Kidney (tissue), 14 donors: ENCODE results near the gene CALCOCO2. TPM values are rescaled to one million over a fixed set of nuclear protein-coding genes. Genes with fewer than 3 reads are reported as not detected.

ENCODE experiments used
- DNase-seq, 5 donors: peaks; one replicate each; pipeline ENCODE4 v3.0.0-alpha.2; 2013 to 2020
- FAIRE-seq: peaks from 2 replicates; lab custom pipeline; 2012; peaks lifted over from hg19 to GRCh38; lab: Jason Lieb, UNC
- H3K27ac ChIP-seq, 2 donors: one replicate each; pipeline ENCODE4 v1.7.0; 2013; ENCODE audit warnings: low read depth in 2 of 2, low read length in 2 of 2, inconsistent platforms in 1 of 2
- H3K27me3 ChIP-seq: one replicate; pipeline ENCODE4 v1.7.1; 2013; ENCODE audit warnings: low read length, inconsistent platforms; ENCODE audit not compliant: control insufficient read depth, insufficient read depth
- H3K36me3 ChIP-seq, 3 donors: one replicate each; pipeline versions ENCODE4 v1.7.0 to v1.7.1; 2013; ENCODE audit warnings: low read length in 3 of 3, control low read depth in 1 of 3, inconsistent platforms in 1 of 3; ENCODE audit not compliant: insufficient read depth in 3 of 3, control insufficient read depth in 2 of 3
- H3K4me1 ChIP-seq, 3 donors: one replicate each; pipeline versions ENCODE4 v1.7.0 to v1.7.1; 2013; ENCODE audit warnings: low read length in 3 of 3, inconsistent platforms in 1 of 3, low read depth in 1 of 3; ENCODE audit not compliant: control insufficient read depth in 2 of 3, insufficient read depth in 2 of 3
- H3K4me3 ChIP-seq, 3 donors: one replicate each; pipeline versions ENCODE4 v1.7.0 to v1.8.1; 2013; ENCODE audit warnings: low read length in 3 of 3, control low read depth in 1 of 3, inconsistent platforms in 1 of 3
- H3K9ac ChIP-seq, 3 donors: one replicate each; pipeline versions ENCODE4 v1.7.0 to v1.7.1; 2013; ENCODE audit warnings: low read length in 3 of 3, control low read depth in 1 of 3, inconsistent platforms in 1 of 3
- H3K9me3 ChIP-seq, 3 donors: one replicate each; pipeline versions ENCODE4 v1.7.0 to v1.7.1; 2013; ENCODE audit warnings: low read length in 3 of 3, control low read depth in 1 of 3, inconsistent platforms in 1 of 3; ENCODE audit not compliant: control insufficient read depth in 2 of 3, insufficient read depth in 1 of 3
- intact Hi-C: fragments of 100-400 bp; cut with DNase I; formaldehyde crosslinking; loops from one replicate; pipeline ENCODE4 v1.11.1; 2022
- polyA plus RNA-seq: library from polyadenylated mRNA; stranded (reverse); fragments of 350-450 nt; fragmentation: Illumina TruSeq; extraction: RNeasy Lipid Tissue Mini Kit (QIAGEN cat#74804); gene quantifications from one replicate; pipeline ENCODE4 v1.2.3, GENCODE V29; 2014; ENCODE audit warnings: low read depth, low replicate concordance; ENCODE audit not compliant: insufficient read depth
- total RNA-seq: library from RNA; stranded (reverse); fragmentation: NEBNext Ultra II Directional; extraction: Animal tissue kit (Norgen Biotek cat#: 25700); gene quantifications from one replicate; pipeline ENCODE4 v1.2.1, GENCODE V29; 2021
- TF ChIP-seq, protein P1 (sequence below): IDR thresholded peaks from 3 replicates; pipeline ENCODE4 v1.5.1; 2012; ENCODE audit warnings: mild to moderate bottlenecking, moderate library complexity, borderline replicate concordance; ENCODE audit not compliant: insufficient read depth; ENCODE audit errors: extremely low read depth
- donor health status: control.
- donor health status: control.
- donor health status: control.
- donor health status: control.
- donor health status: control.
- donor health status: DM: yes; HTN: yes; CAD: no.
- donor health status: Normal renal cell carcinoma (clear cell type).

The CALCOCO2 gene
- total and polyA plus RNA-seq, 2 donors from 2014 or later: 63.6 to 157 TPM

DNA sequence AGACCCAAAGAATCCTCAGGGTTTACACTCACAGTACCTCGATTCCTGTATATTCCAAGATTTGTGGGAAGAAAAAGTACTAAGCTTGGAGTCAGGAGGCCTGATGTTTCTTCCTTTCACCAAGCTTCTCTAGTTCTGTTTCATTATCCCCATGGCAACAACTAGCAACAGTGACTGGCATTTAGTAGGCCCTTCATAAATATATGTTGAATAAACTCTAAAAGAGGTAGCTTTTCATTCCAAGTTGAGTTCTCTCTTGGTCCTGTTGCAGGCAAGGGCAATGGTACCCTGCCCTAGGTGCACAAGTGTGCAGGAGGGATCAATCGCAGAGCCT, 76.8 kb downstream of the CALCOCO2 start:
- FAIRE-seq: no peak
- peaks cover 0 to 7% (median 0%) of the 10 kb centered on the region in 3 donors for H3K36me3 ChIP-seq

DNA sequence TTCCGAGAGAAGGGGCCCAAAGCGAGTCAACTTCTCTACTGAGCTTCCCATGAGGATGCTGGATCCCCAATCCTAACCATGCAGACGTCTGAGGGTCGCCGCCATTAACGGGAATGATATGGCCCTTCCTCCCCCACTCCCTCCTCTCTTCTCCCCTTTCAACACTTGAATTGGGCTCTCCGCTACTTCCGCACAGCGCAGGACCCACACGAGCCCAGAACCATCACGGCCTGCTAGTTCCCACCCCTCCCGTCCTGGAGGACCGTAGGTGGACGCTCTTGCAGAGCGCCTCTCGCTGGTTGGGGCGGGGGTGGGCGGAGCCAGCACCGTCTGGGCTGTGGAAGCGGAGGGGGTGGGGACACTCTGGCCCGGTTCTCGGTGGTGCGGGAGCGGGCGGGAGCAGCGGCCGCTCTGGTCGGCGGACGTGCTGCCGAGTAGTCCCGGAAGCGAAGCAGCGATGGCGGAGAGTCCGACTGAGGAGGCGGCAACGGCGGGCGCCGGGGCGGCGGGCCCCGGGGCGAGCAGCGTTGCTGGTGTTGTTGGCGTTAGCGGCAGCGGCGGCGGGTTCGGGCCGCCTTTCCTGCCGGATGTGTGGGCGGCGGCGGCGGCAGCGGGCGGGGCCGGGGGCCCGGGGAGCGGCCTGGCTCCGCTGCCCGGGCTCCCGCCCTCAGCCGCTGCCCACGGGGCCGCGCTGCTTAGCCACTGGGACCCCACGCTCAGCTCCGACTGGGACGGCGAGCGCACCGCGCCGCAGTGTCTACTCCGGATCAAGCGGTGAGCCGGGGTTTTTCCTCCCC, 77.4 kb downstream of the CALCOCO2 start, which contains the start of gene UBE2Z:
Gene UBE2Z (plus strand): TSS at position 361 of the 797 bp plus-strand sequence. CDS start 97 bp downstream, at position 458.
- Histone ChIP-seq H3K27me3 (no peaks in the 10 kb centered on the region), H3K27ac (peak within 1 kb of the TSS; percentile 73 to 77), H3K9ac (peak within 1 kb of the TSS; percentile 51 to 96 (median 84)), H3K9me3 (no peaks in the 10 kb centered on the region), H3K4me1 (peaks cover 0 to 23% (median 16%) of the 10 kb centered on the region in 3 donors), H3K36me3 (peaks cover 0 to 7% (median 2%) of the 10 kb centered on the region in 3 donors), H3K4me3 (peak within 1 kb of the TSS; percentile 88 to 98 (median 91))
- TF ChIP-seq, protein P1, sequence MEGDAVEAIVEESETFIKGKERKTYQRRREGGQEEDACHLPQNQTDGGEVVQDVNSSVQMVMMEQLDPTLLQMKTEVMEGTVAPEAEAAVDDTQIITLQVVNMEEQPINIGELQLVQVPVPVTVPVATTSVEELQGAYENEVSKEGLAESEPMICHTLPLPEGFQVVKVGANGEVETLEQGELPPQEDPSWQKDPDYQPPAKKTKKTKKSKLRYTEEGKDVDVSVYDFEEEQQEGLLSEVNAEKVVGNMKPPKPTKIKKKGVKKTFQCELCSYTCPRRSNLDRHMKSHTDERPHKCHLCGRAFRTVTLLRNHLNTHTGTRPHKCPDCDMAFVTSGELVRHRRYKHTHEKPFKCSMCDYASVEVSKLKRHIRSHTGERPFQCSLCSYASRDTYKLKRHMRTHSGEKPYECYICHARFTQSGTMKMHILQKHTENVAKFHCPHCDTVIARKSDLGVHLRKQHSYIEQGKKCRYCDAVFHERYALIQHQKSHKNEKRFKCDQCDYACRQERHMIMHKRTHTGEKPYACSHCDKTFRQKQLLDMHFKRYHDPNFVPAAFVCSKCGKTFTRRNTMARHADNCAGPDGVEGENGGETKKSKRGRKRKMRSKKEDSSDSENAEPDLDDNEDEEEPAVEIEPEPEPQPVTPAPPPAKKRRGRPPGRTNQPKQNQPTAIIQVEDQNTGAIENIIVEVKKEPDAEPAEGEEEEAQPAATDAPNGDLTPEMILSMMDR: peak; percentile 8
- intact Hi-C loops: no loop called here
- FAIRE-seq (no peak), DNase-seq (peak; percentile 97 to 98 (median 98))

More for the DNA sequence above, 76.8 kb downstream of the CALCOCO2 start:
- Histone ChIP-seq H3K9me3 (no peaks in the 10 kb centered on the region), H3K9ac (peak overlapping the region; percentile 9 to 96 (median 84)), H3K4me1 (peaks cover 0 to 23% (median 16%) of the 10 kb centered on the region in 3 donors), H3K27me3 (no peaks in the 10 kb centered on the region), H3K27ac (peak overlapping the region; percentile 64 to 77), H3K4me3 (peak overlapping the region; percentile 88 to 98 (median 91))
- DNase-seq: peak in 1 of 5 donors; percentile 73
- intact Hi-C loops: no loop called here
- TF ChIP-seq, protein P1: no peak

DNA sequence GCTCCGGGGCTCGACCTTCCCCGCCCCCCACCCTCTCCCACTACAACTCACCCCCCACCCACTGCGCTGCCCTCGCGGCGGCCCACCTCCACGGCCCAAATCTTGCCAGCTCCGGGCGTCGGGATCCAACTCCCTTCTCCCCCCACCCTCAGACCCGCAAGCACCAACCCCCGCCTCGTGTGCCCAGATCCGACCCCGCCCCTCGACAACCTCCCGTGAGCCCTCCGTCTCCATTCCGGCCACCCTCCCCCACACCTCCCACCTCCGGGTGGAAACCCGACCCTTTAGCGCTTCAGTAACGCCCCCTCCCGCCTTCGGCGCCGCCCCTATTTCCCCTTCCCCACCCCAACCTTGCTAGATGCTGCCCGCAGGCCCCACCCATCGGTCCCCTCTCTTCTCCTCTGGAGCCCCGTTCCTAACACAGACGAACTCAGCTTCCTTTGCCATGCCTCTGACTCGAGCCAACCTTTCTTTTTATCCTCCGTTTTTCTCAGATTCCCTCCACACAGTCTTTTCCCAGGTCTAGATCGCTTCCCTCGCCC, 78.1 kb downstream of the CALCOCO2 start:
- TF ChIP-seq, protein P1: no peak
- intact Hi-C loops: no loop called here
- H3K36me3 ChIP-seq: peaks cover 2 to 7% (median 6%) of the 10 kb centered on the region in 3 donors
- peak overlapping the region; percentile 29 to 84 (median 66) for H3K9ac ChIP-seq
- peaks cover 0 to 23% (median 16%) of the 10 kb centered on the region in 3 donors for H3K4me1 ChIP-seq
- peak overlapping the region; percentile 71 to 91 (median 77) for H3K4me3 ChIP-seq
- H3K27ac ChIP-seq: peak overlapping the region; percentile 73 to 77
- H3K27me3 ChIP-seq: no peaks in the 10 kb centered on the region
- FAIRE-seq (no peak), DNase-seq (peak; percentile 94 to 97 (median 96))
- H3K9me3 ChIP-seq: no peaks in the 10 kb centered on the region
